A375 (cell line): ENCODE results near the gene KDM5C. TPM values are rescaled to one million over a fixed set of nuclear protein-coding genes. Genes with fewer than 3 reads are reported as not detected.

Source experiments
- small RNA-seq: library from RNA; depleted of rRNA; stranded (forward); fragments of <200 nt; gene quantifications from one replicate; pipeline ENCODE3, GENCODE V24; 2014
- total RNA-seq: library from RNA; depleted of rRNA; stranded (reverse); fragments of >200 nt; shearing (Covaris generic); gene quantifications from 2 replicates; pipeline ENCODE4 v1.2.3, GENCODE V29; 2014; rRNA removed

KDM5C gene
- total RNA-seq, result 115 and 129 TPM in 2 replicates

GRCh38 chrX:53224860-53225797 is at the start of gene KDM5C:
TSS of gene KDM5C (minus strand) at chrX:53225207. CDS start at chrX:53224889, 318 bp downstream.

Small RNA genes lying within 50 kb of the gene (small RNA-seq; reads per million reads assigned to genes)
- gene AL139396.1 (not detected), gene MIR6894 (not detected), gene MIR6895 (not detected)

Other genes with a start within 250 kb of the KDM5C start
- not detected in 2 replicates for gene GPR173, start 176.4 kb downstream of the KDM5C start, total RNA-seq
- 19.0 and 19.7 TPM in 2 replicates for gene TSPYL2, start 142.8 kb downstream of the KDM5C start, total RNA-seq
- gene KANTR, start 131.1 kb downstream of the KDM5C start, total RNA-seq, result 4.9 and 6.9 TPM in 2 replicates
- gene IQSEC2, start 56.4 kb upstream of the KDM5C start, total RNA-seq, result 7.6 and 11.2 TPM in 2 replicates
- gene SMC1A, start 197.4 kb upstream of the KDM5C start, total RNA-seq, result 49.6 and 57.3 TPM in 2 replicates
- gene RIBC1, start 197.7 kb upstream of the KDM5C start, total RNA-seq, result 1.4 and 3.1 TPM in 2 replicates
- gene HSD17B10, start 209.2 kb upstream of the KDM5C start, total RNA-seq, result 140 and 153 TPM in 2 replicates